Measurements from ENCODE around the gene SMG5.

Gene SMG5

DNA sequence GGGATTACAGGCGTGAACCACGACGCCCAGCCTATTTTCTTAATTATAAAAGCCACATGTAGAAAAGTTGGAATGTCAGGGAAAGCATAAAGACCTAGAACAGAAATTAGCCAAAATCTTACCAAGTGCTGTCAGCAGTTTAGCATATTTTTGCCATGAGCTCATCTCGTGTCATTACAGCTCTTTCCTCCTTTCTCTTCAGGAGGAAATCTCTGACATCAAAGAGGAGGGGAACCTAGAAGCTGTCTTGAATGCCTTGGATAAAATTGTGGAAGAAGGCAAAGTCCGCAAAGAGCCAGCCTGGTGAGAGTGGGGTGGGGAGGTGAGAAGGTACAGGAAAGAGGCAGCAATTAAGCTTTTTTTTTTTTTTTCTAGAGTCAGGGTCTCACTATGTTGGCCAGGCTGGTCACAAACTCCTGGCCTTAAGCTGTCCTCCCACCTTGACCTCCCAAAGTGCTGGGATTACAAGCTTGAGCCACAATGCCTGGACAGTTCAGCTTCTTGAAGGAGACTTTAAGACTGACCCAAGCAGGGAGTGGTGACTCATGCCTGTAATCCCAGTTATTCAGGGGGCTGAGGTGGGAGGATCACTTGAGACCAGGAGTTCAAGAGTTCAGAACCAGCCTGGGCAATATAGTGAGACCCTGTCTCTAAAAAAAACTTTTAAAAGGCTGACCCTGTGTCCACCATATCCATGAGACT is 49.0 kb downstream of the SMG5 start (continued):
- TF ChIP-seq GLIS2 (tag by site-specific recombination; IDR thresholded peaks at IDR 0.05) (no peak), ZBTB21 (tag by site-specific recombination; IDR thresholded peaks at IDR 0.05) (0 out of 2 replicates have a peak, but pooled peaks have one; percentile 28), ZNF792 (tag by site-specific recombination; IDR thresholded peaks at IDR 0.05) (no peak), ZFHX2 (tag by site-specific recombination; conservative IDR thresholded peaks at IDR 0.05) (0 out of 2 replicates have a peak, but pooled peaks have one; percentile 4), ZNF629 (tag by site-specific recombination; IDR thresholded peaks at IDR 0.05) (peak; percentile 46; the same call in 1 of the 2 replicates)
- TF ChIP-seq, protein P1, sequence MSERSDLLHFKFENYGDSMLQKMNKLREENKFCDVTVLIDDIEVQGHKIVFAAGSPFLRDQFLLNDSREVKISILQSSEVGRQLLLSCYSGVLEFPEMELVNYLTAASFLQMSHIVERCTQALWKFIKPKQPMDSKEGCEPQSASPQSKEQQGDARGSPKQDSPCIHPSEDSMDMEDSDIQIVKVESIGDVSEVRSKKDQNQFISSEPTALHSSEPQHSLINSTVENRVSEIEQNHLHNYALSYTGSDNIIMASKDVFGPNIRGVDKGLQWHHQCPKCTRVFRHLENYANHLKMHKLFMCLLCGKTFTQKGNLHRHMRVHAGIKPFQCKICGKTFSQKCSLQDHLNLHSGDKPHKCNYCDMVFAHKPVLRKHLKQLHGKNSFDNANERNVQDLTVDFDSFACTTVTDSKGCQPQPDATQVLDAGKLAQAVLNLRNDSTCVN (tag by site-specific recombination; optimal IDR thresholded peaks at IDR 0.05), result no peak

DNA sequence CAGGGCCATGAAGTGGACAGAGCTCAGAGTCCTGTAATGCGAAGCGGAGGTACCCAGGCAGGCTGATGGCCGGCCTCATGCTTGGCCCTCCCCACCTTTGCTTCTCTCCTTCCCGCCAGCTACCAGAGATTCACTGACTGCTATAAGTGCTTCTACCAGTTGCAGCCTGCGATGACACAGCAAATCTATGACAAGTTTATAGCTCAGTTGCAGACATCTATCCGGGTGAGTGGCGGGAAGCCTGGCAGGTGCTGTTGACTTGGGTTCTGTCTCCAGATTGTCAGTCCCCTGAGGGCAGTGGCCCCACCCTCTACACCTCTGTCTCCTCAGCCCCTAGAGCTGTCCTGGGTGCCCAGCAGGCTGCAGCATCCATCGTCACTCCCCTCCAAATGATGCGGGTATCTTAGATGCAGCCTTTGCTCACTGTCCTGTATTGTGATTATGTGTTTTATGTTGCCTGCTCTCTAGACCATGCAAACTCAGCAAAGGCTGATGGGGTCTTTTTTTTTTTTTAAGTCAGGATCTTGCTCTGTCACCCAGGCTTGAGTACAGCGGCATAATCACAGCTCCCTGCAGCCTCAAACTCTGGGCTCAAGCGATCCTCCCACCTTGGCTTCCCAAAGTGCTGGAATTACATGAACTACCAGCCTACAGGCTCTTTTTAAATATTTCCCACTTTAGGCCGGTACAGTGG is 50.3 kb downstream of the SMG5 start:
- ChIA-PET CTCF (interaction anchor here (0.7 to 2.0 kb wide), 7 partner anchors 17 to 136 kb away, joined by 3 to 11 read pairs (median 4); no protein-coding TSS in a partner anchor), POLR2A (interaction anchor here (0.5 to 2.5 kb wide), 5 partner anchors 15 to 92 kb away, joined by 3 to 13 read pairs (median 4); partner anchors contain the start of genes PMF1 and SMG5)
- TF ChIP-seq ZBTB17 (tag by site-specific recombination; IDR thresholded peaks at IDR 0.05), result 0 out of 2 replicates have a peak, but pooled peaks have one; percentile 24
- TF ChIP-seq ZNF747 (tag by site-specific recombination; IDR thresholded peaks at IDR 0.05), result no peak
- no peak for TF ChIP-seq GLIS2 (tag by site-specific recombination; IDR thresholded peaks at IDR 0.05)
- TF ChIP-seq PRDM1 (tag by site-specific recombination; IDR thresholded peaks at IDR 0.05), result no peak
- 0 out of 2 replicates have a peak, but pooled peaks have one; percentile 35 for TF ChIP-seq OSR2 (tag by site-specific recombination; IDR thresholded peaks at IDR 0.05)
- TF ChIP-seq ZNF792 (tag by site-specific recombination; IDR thresholded peaks at IDR 0.05), result no peak
- TF ChIP-seq ZNF473 (tag by site-specific recombination; IDR thresholded peaks at IDR 0.05), result no peak
- TF ChIP-seq ZFP69B (tag by site-specific recombination; IDR thresholded peaks at IDR 0.05), result no peak
- TF ChIP-seq SCRT2 (tag by site-specific recombination; IDR thresholded peaks at IDR 0.05), result peak; percentile 73
- Histone ChIP-seq H3K36me3 (ENCODE audit: control insufficient read depth in 2 of 2, insufficient read depth in 1 of 2, low read length in 2 of 2) (peaks cover 9 to 26% of the 10 kb centered on the region in 2 experiments; a peak in 2 of 3 replicates), H3K4me1 (ENCODE audit: control insufficient read depth, insufficient read depth, low read length) (no peaks in the 10 kb centered on the region), H3K27ac (ENCODE audit: extremely low read depth, low read depth, low read length) (no peak overlapping the region), H3K4me3 (ENCODE audit: low read depth, low read length) (no peak overlapping the region), H3K9me3 (ENCODE audit: control insufficient read depth, insufficient read depth, low read depth, low read length) (no peaks in the 10 kb centered on the region)

DNA sequence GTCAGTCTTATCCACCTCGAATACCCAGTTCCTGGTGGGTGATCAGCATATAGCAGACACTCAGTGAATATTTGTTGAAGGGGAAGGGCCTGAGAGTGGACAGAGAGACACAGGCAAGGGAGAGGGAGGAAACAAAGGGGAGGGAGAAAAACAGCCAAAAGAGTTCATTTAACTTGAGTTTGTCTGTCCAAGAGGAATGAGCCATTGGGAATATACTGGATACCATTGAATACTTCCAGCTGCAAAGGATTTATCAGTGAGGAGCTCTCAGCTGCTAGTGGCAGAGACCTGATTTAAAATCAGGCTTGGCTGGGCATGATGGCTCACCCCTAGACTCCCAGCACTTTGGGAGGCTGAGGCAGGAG is 52.2 kb downstream of the SMG5 start:
- H3K27ac ChIP-seq (ENCODE audit: extremely low read depth, low read depth, low read length), result no peak overlapping the region
- TF ChIP-seq ZNF211 (tag by site-specific recombination; IDR thresholded peaks at IDR 0.05; ENCODE audit: low read depth), result no peak
- TF ChIP-seq MZF1 (tag by site-specific recombination; IDR thresholded peaks at IDR 0.05; ENCODE audit: borderline replicate concordance), result no peak
- no peak for TF ChIP-seq ZNF37A (tag by site-specific recombination; IDR thresholded peaks at IDR 0.05)
- no peak for TF ChIP-seq MEIS1 (CRISPR knock-in tag; IDR thresholded peaks at IDR 0.05; ENCODE audit: borderline replicate concordance)
- no peak for TF ChIP-seq OVOL3 (tag by site-specific recombination; IDR thresholded peaks at IDR 0.05)
- no peak for TF ChIP-seq ZNF121 (tag by site-specific recombination; IDR thresholded peaks at IDR 0.05)
- no peak for TF ChIP-seq ZNF514 (tag by site-specific recombination; IDR thresholded peaks at IDR 0.05)
- TF ChIP-seq BCL11B (tag by site-specific recombination; IDR thresholded peaks at IDR 0.05; ENCODE audit: low read depth), result no peak
- TF ChIP-seq ZNF776 (tag by site-specific recombination; IDR thresholded peaks at IDR 0.05; ENCODE audit: borderline replicate concordance), result no peak
- TF ChIP-seq EGR2 (tag by site-specific recombination; IDR thresholded peaks at IDR 0.05; ENCODE audit: low read depth), result no peak
- no peak for TF ChIP-seq RBAK (tag by site-specific recombination; IDR thresholded peaks at IDR 0.05)
- ChIA-PET CTCF (interaction anchor here (8.7 kb wide), 1 partner anchor 85 kb away, joined by 210 read pairs; no protein-coding TSS in a partner anchor), POLR2A (interaction anchor here (1.0 to 1.7 kb wide), 2 partner anchors 18 to 81 kb away, joined by 3 to 4 read pairs; partner anchors contain the start of gene PMF1)
- H3K9me3 ChIP-seq (ENCODE audit: control insufficient read depth, insufficient read depth, low read depth, low read length), result no peaks in the 10 kb centered on the region
- peaks cover 8 to 18% of the 10 kb centered on the region in 2 experiments; a peak in 2 of 3 replicates for H3K36me3 ChIP-seq (ENCODE audit: control insufficient read depth in 2 of 2, insufficient read depth in 1 of 2, low read length in 2 of 2)
- H3K4me1 ChIP-seq (ENCODE audit: control insufficient read depth, insufficient read depth, low read length), result no peaks in the 10 kb centered on the region
- no peak overlapping the region for H3K4me3 ChIP-seq (ENCODE audit: low read depth, low read length)

Data from HEK293 (cell line).